IMR-90 (cell line): ENCODE measurements around the gene KCNJ18.
"Not testable (repeated sequence)": the region's sequence is repeated elsewhere in the genome, so short reads cannot be mapped to it uniquely, and the experiment has no call there.

Experiments
- CEBPB ChIP-seq: IDR thresholded peaks from 2 replicates; pipeline ENCODE4 v1.6.1; 2012; ENCODE audit warnings: low read depth, low read length, improper control_type of control experiment
- CTCF ChIP-seq: conservative IDR thresholded peaks from 2 replicates; pipeline ENCODE4 v1.5.1; 2012; ENCODE audit warnings: mild to moderate bottlenecking, low read depth, low read length, improper control_type of control experiment
- ELK1 ChIP-seq: fragments of 150-350 bp; IDR thresholded peaks from 2 replicates; pipeline ENCODE4 v1.6.1; 2016; ENCODE audit warnings: low read depth, mild to moderate bottlenecking, low read length, moderate library complexity, borderline replicate concordance
- FOS ChIP-seq: fragments of 150-350 bp; IDR thresholded peaks from 2 replicates; pipeline ENCODE4 v1.6.1; 2016; ENCODE audit warnings: low read depth, low read length
- MAFK ChIP-seq: IDR thresholded peaks from 2 replicates; pipeline ENCODE4 v1.6.1; 2012; ENCODE audit warnings: low read depth, low read length, improper control_type of control experiment
- MXI1 ChIP-seq: IDR thresholded peaks from 2 replicates; pipeline ENCODE4 v1.6.1; 2012; ENCODE audit warnings: low read depth, mild to moderate bottlenecking, low read length, moderate library complexity, borderline replicate concordance
- NFE2L2 ChIP-seq: fragments of 150-350 bp; IDR thresholded peaks from 2 replicates; pipeline ENCODE4 v1.6.1; 2016; ENCODE audit warnings: low read depth, mild to moderate bottlenecking, low read length
- POLR2A ChIP-seq: IDR thresholded peaks from 2 replicates; pipeline ENCODE4 v1.6.1; 2012; ENCODE audit warnings: mild to moderate bottlenecking, low read depth, low read length
- RAD21 ChIP-seq: IDR thresholded peaks from 2 replicates; pipeline ENCODE4 v1.6.1; 2012; ENCODE audit warnings: low read length, improper control_type of control experiment
- RCOR1 ChIP-seq: IDR thresholded peaks from 2 replicates; pipeline ENCODE4 v1.6.1; 2012; ENCODE audit warnings: mild to moderate bottlenecking, low read length, improper control_type of control experiment; ENCODE audit not compliant: insufficient replicate concordance
- RFX5 ChIP-seq: IDR thresholded peaks from 2 replicates; pipeline ENCODE4 v1.8.0; 2012; ENCODE audit warnings: low read depth, mild to moderate bottlenecking, low read length, moderate library complexity
- SMC3 ChIP-seq: fragments of 150-350 bp; IDR thresholded peaks from 2 replicates; pipeline ENCODE4 v1.6.1; 2016; ENCODE audit warnings: low read depth, mild to moderate bottlenecking, antibody characterized with exemption, low read length, moderate library complexity
- USF2 ChIP-seq: fragments of 150-350 bp; IDR thresholded peaks from 2 replicates; pipeline ENCODE4 v1.6.1; 2017; ENCODE audit warnings: mild to moderate bottlenecking, antibody characterized with exemption, low read length, low read depth

- TF ChIP-seq POLR2A, RFX5, RAD21, CTCF, FOS, MAFK, NFE2L2, CEBPB, RCOR1, MXI1, USF2, ELK1, SMC3: not testable (repeated sequence)
Observed at GRCh38 chr17:21709994-21710393, 17.7 kb downstream of the KCNJ18 start.
